SK-N-SH treated with all-trans-retinoic acid at 6 μM for 48 hours (cell line): ENCODE results near the gene MAGEA2B.
"Not testable (repeated sequence)": the region's sequence is repeated elsewhere in the genome, so short reads cannot be mapped to it uniquely, and the experiment has no call there.

Experiments used
- ATAC-seq: fragments of 200-7000 bp; cut with Tn5 transposase; 3 replicates; pipeline ENCODE4 v1.9.1; 2020; ENCODE audit warnings: mild to moderate bottlenecking, moderate library complexity
- ARNTL ChIP-seq: fragments of 450-650 bp; formaldehyde crosslinking; IDR thresholded peaks from 2 replicates; pipeline ENCODE4 v1.5.0; 2020; ENCODE audit warnings: low read depth, mild to moderate bottlenecking, moderate library complexity, borderline replicate concordance
- BACH2 ChIP-seq: fragments of 250-450 bp; sonication (Bioruptor Pico); IDR thresholded peaks from 2 replicates; pipeline ENCODE4 v1.9.0; 2021; ENCODE audit warnings: mild to moderate bottlenecking, borderline replicate concordance
- CSDC2 ChIP-seq: fragments of 250-450 bp; sonication (Bioruptor Pico); IDR thresholded peaks from 2 replicates; pipeline ENCODE4 v1.5.0; 2020; ENCODE audit warnings: mild to moderate bottlenecking, moderate library complexity
- ESRRG ChIP-seq: fragments of 250-450 bp; sonication (Bioruptor Pico); IDR thresholded peaks from 2 replicates; pipeline ENCODE4 v1.6.1; 2021; ENCODE audit warnings: mild to moderate bottlenecking
- ISL1 ChIP-seq: fragments of 250-450 bp; sonication (Bioruptor Pico); IDR thresholded peaks from 2 replicates; pipeline ENCODE4 v2.1.2; 2022; ENCODE audit warnings: mild to moderate bottlenecking, moderate library complexity
- OSR1 ChIP-seq: fragments of 250-450 bp; sonication (Bioruptor Pico); IDR thresholded peaks from 2 replicates; pipeline ENCODE4 v1.8.0; 2022; ENCODE audit warnings: moderate library complexity, mild to moderate bottlenecking, inconsistent platforms
- RARB ChIP-seq: fragments of 250-450 bp; sonication (Bioruptor Pico); IDR thresholded peaks from 2 replicates; pipeline ENCODE4 v1.8.0; 2021; ENCODE audit warnings: mild to moderate bottlenecking, moderate library complexity
- SNAI2 ChIP-seq: fragments of 250-450 bp; sonication (Bioruptor Pico); IDR thresholded peaks from 2 replicates; pipeline ENCODE4 v1.5.0; 2020; ENCODE audit warnings: mild to moderate bottlenecking, moderate library complexity
- TCF4 ChIP-seq: fragments of 250-450 bp; sonication (Bioruptor Pico); IDR thresholded peaks from 2 replicates; pipeline ENCODE4 v1.8.0; 2021; ENCODE audit warnings: mild to moderate bottlenecking, moderate library complexity, borderline replicate concordance
- ZC3H10 ChIP-seq: fragments of 250-450 bp; sonication (Bioruptor Pico); IDR thresholded peaks from 2 replicates; pipeline ENCODE4 v1.5.1; 2021; ENCODE audit warnings: mild to moderate bottlenecking, moderate library complexity
- ZFP3 ChIP-seq: fragments of 250-450 bp; sonication (Bioruptor Pico); IDR thresholded peaks from 2 replicates; pipeline ENCODE4 v1.5.0; 2020; ENCODE audit warnings: mild to moderate bottlenecking, moderate library complexity
- ZFP30 ChIP-seq: fragments of 450-650 bp; formaldehyde crosslinking; IDR thresholded peaks from 2 replicates; pipeline ENCODE4 v1.5.0; 2022; ENCODE audit warnings: mild to moderate bottlenecking, moderate library complexity
- ZNF565 ChIP-seq: fragments of 450-650 bp; formaldehyde crosslinking; conservative IDR thresholded peaks from 2 replicates; pipeline ENCODE4 v1.5.0; 2020; ENCODE audit warnings: low read depth, mild to moderate bottlenecking, moderate library complexity
- ZNF70 ChIP-seq: fragments of 450-650 bp; formaldehyde crosslinking; IDR thresholded peaks from 2 replicates; pipeline ENCODE4 v1.5.0; 2020; ENCODE audit warnings: mild to moderate bottlenecking, moderate library complexity
- ZNF8 ChIP-seq: fragments of 450-650 bp; formaldehyde crosslinking; IDR thresholded peaks from 2 replicates; pipeline ENCODE4 v1.5.0; 2020; ENCODE audit warnings: mild to moderate bottlenecking, moderate library complexity
- TF ChIP-seq, protein P1 (sequence below): fragments of 250-450 bp; sonication (Bioruptor Pico); IDR thresholded peaks from 2 replicates; pipeline ENCODE4 v1.5.0; 2020; ENCODE audit warnings: mild to moderate bottlenecking, moderate library complexity
- TF ChIP-seq, protein P2 (sequence below): fragments of 250-450 bp; sonication (Bioruptor Pico); IDR thresholded peaks from 2 replicates; pipeline ENCODE4 v1.8.0; 2021; ENCODE audit warnings: low read depth, mild to moderate bottlenecking, moderate library complexity, borderline replicate concordance
- TF ChIP-seq, protein P3 (sequence below): fragments of 250-450 bp; sonication (Bioruptor Pico); IDR thresholded peaks from 2 replicates; pipeline ENCODE4 v1.5.1; 2020; ENCODE audit warnings: low read depth, mild to moderate bottlenecking, moderate library complexity

The MAGEA2B gene

DNA sequence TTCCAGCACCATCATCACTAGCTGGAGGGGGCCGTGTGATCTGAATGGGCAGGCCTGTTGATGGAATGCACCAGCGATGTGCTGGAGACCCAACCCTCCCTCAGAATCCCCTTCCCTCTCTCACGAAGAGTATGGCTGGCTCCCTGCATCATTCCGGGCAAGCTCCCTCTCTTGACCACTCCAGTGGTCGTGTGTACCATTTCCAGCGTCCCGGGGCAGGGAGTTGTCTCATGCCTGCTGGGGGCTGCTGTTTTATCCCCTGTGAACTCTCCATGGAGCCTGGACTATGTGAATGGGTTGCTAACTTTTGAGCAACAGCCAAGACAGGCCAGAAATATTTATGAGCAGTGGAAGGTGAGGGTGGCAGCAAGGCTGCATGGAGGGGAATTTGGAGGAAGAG is 11.0 kb downstream of the MAGEA2B start (continued):
- no peak for TF ChIP-seq ZFP30
- no peak for TF ChIP-seq OSR1 (CRISPR knock-in tag)
- no peak for TF ChIP-seq ESRRG (CRISPR knock-in tag)
- no peak for TF ChIP-seq ZNF70 (CRISPR knock-in tag)

DNA sequence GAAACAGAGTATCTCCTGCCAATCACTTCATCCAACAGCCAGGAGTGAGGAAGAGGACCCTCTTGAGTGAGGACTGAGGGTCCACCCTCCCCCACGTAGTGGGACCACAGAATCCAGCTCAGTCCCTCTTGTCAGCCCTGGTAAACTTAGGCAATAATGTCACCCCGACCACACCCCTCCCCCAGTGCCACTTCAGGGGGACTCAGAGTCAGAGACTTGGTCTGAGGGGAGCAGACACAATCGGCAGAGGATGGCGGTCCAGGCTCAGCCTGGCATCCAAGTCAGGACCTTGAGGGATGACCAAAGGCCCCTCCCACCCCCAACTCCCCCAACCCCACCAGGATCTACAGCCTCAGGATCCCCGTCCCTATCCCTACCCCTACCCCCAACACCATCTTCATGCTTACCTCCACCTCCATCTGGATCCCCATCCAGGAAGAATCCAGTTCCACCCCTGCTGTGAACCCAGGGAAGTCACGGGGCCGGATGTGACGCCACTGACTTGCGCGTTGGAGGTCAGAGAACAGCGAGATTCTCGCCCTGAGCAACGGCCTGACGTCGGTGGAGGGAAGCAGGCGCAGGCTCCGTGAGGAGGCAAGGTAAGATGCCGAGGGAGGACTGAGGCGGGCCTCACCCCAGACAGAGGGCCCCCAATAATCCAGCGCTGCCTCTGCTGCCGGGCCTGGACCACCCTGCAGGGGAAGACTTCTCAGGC is 19.0 kb downstream of the MAGEA2B start, which contains the start of the genes CSAG1 and MAGEA12:
CSAG1 (minus strand) TSS at position 461 of the 715 bp plus-strand sequence. CDS start 1,261 bp downstream, outside the sequence.
MAGEA12 (plus strand) TSS at position 497 of the 715 bp plus-strand sequence. CDS start 2,405 bp downstream, outside the sequence.
- peak; percentile 96 for ATAC-seq
- no peak for TF ChIP-seq RARB (CRISPR knock-in tag)
- TF ChIP-seq ISL1 (CRISPR knock-in tag): no peak
- no peak for TF ChIP-seq TCF4 (CRISPR knock-in tag)
- TF ChIP-seq, protein P1, sequence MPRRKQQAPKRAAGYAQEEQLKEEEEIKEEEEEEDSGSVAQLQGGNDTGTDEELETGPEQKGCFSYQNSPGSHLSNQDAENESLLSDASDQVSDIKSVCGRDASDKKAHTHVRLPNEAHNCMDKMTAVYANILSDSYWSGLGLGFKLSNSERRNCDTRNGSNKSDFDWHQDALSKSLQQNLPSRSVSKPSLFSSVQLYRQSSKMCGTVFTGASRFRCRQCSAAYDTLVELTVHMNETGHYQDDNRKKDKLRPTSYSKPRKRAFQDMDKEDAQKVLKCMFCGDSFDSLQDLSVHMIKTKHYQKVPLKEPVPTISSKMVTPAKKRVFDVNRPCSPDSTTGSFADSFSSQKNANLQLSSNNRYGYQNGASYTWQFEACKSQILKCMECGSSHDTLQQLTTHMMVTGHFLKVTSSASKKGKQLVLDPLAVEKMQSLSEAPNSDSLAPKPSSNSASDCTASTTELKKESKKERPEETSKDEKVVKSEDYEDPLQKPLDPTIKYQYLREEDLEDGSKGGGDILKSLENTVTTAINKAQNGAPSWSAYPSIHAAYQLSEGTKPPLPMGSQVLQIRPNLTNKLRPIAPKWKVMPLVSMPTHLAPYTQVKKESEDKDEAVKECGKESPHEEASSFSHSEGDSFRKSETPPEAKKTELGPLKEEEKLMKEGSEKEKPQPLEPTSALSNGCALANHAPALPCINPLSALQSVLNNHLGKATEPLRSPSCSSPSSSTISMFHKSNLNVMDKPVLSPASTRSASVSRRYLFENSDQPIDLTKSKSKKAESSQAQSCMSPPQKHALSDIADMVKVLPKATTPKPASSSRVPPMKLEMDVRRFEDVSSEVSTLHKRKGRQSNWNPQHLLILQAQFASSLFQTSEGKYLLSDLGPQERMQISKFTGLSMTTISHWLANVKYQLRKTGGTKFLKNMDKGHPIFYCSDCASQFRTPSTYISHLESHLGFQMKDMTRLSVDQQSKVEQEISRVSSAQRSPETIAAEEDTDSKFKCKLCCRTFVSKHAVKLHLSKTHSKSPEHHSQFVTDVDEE (CRISPR knock-in tag): no peak
- no peak for TF ChIP-seq ZFP3
- no peak for TF ChIP-seq ZNF565 (CRISPR knock-in tag)
- TF ChIP-seq, protein P2, sequence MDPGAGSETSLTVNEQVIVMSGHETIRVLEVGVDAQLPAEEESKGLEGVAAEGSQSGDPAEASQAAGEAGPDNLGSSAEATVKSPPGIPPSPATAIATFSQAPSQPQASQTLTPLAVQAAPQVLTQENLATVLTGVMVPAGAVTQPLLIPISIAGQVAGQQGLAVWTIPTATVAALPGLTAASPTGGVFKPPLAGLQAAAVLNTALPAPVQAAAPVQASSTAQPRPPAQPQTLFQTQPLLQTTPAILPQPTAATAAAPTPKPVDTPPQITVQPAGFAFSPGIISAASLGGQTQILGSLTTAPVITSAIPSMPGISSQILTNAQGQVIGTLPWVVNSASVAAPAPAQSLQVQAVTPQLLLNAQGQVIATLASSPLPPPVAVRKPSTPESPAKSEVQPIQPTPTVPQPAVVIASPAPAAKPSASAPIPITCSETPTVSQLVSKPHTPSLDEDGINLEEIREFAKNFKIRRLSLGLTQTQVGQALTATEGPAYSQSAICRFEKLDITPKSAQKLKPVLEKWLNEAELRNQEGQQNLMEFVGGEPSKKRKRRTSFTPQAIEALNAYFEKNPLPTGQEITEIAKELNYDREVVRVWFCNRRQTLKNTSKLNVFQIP: no peak
- no peak for TF ChIP-seq ZC3H10
- TF ChIP-seq, all 23 proteins: peak for 0

DNA sequence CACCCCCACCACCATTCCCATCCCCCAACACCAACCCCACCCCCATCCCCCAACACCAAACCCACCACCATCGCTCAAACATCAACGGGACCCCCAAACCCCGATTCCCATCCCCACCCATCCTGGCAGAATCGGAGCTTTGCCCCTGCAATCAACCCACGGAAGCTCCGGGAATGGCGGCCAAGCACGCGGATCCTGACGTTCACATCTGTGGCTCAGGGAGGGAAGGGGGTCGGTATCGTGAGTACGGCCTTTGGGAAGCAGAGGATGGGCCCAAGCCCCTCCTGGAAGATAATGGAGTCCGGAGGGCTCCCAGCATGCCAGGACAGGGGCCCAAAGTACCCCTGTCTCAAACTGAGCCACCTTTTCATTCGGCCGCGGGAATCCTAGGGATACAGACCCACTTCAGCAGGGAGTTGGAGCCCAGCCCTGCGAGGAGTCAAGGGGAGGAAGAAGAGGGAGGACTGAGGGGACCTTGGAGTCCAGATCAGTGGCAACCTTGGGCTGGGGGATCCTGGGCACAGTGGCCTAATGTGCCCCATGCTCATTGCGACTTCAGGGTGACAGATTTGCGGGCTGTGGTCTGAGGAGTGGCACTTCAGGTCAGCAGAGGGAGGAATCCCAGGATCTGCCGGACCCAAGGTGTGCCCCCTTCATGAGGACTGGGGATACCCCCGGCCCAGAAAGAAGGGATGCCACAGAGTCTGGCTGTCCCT is 19.9 kb downstream of the MAGEA2B start:
- not testable (repeated sequence) for ATAC-seq

DNA sequence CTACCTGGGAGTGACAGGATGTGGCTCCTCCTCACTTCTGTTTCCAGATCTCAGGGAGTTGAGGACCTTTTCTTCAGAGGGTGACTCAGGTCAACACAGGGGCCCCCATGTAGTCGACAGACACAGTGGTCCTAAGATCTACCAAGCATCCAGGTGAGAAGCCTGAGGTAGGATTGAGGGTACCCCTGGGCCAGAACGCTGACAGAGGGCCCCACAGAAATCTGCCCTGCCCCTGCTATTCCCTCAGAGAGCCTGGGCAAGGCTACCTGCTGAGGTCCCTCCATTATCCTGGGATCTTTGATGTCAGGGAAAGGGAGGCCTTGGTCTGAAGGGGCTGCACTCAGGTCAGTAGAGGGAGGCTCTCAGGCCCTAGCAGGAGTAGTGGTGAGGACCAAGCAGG is 20.7 kb downstream of the MAGEA2B start:
- TF ChIP-seq TCF4 (CRISPR knock-in tag) (no peak), CSDC2 (CRISPR knock-in tag) (no peak), ZNF565 (CRISPR knock-in tag) (no peak), ISL1 (CRISPR knock-in tag) (no peak), SNAI2 (no peak), ZFP30 (no peak), ZNF8 (CRISPR knock-in tag) (no peak), ARNTL (CRISPR knock-in tag) (no peak), BACH2 (no peak), OSR1 (CRISPR knock-in tag) (no peak), ZNF70 (CRISPR knock-in tag) (no peak), ZC3H10 (no peak)
- TF ChIP-seq, protein P1 (CRISPR knock-in tag): no peak
- TF ChIP-seq, protein P3, sequence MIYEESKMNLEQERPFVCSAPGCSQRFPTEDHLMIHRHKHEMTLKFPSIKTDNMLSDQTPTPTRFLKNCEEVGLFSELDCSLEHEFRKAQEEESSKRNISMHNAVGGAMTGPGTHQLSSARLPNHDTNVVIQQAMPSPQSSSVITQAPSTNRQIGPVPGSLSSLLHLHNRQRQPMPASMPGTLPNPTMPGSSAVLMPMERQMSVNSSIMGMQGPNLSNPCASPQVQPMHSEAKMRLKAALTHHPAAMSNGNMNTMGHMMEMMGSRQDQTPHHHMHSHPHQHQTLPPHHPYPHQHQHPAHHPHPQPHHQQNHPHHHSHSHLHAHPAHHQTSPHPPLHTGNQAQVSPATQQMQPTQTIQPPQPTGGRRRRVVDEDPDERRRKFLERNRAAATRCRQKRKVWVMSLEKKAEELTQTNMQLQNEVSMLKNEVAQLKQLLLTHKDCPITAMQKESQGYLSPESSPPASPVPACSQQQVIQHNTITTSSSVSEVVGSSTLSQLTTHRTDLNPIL (CRISPR knock-in tag): no peak

More for the DNA sequence above, 20.7 kb downstream of the MAGEA2B start:
- ATAC-seq: no peak
